Measurements from ENCODE around the gene ZNF554.
"Not testable (repeated sequence)": the region's sequence is repeated elsewhere in the genome, so short reads cannot be mapped to it uniquely, and the experiment has no call there.

ZNF554 gene

GRCh38 chr19:2867025-2867991 lies 47.6 kb downstream of the ZNF554 start, which contains the start of gene ZNF556:
ZNF556 (plus strand) TSS chr19:2867335; CDS start chr19:2867422, 87 bp downstream.
- no peak for DNase-seq (ENCODE audit: low read depth in 2 of 2)

GRCh38 chr19:2869618-2870017 lies 50.0 kb downstream of the ZNF554 start:
- no peak for DNase-seq (ENCODE audit: low read depth in 2 of 2)

DNA sequence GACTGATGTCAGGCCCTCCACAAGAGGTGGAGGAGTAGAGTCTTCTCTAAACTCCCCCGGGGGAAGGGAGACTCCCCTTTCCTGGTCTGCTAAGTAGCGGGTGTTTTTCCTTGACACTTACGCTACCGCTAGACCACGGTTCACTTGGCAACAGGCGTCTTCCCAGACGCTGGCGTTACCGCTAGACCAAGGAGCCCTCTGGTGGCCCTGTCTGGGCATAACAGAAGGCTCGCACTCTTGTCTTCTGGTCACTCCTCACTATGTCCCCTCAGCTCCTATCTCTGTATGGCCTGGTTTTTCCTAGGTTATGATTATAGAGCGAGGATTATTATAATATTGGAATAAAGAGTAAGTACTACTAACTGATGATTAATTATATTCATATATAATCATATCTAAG lies 52.5 kb downstream of the ZNF554 start:
- DNase-seq (ENCODE audit: low read depth in 2 of 2): not testable (repeated sequence)

DNA sequence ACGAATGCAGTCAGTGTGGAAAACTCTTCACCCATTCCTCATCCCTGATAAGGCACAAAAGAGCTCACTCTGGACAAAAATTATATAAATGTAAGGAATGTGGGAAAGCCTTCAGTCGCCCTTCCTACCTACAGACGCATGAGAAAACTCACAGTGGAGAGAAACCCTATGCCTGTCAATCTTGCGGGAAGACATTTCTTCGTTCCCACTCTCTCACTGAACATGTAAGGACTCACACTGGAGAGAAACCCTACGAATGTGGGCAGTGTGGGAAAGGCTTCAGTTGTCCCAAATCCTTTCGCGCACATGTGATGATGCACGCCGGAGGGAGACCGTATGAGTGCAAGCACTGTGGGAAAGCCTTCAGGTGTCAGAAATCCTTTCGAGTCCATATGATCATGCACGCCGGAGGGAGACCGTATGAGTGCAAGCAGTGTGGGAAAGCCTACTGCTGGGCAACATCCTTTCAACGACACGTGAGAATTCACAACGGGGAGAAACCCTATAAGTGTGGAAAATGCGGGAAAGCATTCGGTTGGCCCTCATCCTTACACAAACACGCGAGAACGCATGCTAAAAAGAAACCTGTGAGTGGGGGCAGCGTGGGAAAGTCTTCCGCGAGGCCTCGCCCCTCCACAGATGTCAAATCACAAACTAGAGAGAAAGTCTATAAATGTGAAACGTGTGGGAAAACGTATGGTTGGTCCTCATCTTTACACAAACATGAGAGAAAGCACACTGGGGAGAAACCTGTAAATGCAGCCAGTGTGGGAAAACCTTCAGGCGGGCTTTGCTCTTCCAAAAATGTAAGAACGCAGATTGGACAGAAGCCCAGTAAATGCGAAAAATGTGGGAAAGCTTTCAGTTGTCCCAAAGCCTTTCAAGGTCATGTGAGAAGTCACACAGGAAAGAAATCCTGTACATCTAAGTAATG lies 58.0 kb downstream of the ZNF554 start:
- no peak for DNase-seq (ENCODE audit: low read depth in 2 of 2)

- DNase-seq (ENCODE audit: low read depth in 2 of 2): no peak
These were observed 64.2 kb downstream of the ZNF554 start for GRCh38 chr19:2883686-2884439.

GRCh38 chr19:2885736-2886135 lies 66.1 kb downstream of the ZNF554 start:
- no peak for DNase-seq (ENCODE audit: low read depth in 2 of 2)

All from stimulated activated CD8-positive, alpha-beta memory T cell treated with anti-CD3 and anti-CD28 coated beads, Interleukin-15, amount 100 ng/mL, for 48 hours (primary cell).